GM19351 (cell line): ENCODE measurements around the gene SRL.
"Not testable (repeated sequence)": the region's sequence is repeated elsewhere in the genome, so short reads cannot be mapped to it uniquely, and the experiment has no call there.

Experiments
- ATAC-seq: cut with Tn5 transposase; IDR thresholded peaks from one replicate; pipeline ENCODE4 v1.9.1; 2021; ENCODE audit warnings: mild to moderate bottlenecking, moderate library complexity; ENCODE audit not compliant: unreplicated experiment

The SRL gene

DNA sequence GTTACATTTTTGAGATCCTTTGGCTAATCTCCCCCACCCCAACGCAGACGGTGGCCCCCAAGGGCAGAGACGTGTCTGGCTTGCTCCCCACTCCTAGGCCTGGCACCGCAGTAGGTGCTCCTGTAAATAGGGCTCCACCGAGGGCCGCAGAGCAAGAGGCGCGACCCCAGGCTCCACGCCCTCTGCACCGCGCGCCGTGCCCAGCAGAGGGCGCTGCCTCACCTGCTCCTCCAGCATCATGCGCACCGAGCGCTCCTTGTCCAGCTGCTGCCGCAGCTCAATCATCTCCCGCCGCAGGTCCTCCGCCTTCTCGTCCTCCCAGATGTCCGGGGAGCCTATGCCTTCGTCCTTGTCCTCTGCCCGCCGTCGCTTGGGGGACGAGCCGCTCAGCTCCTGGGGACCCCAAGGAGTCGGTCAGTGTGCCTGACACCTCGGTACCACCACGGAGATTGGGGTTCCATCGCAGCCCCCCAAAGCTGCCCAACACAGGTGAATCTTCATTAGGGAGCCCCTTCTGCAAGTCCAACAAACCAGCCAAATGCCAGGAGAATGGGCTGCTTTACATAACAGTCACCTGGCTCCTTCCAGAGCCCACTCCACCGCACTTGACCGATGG is 19.8 kb upstream of the SRL start:
- no peak for ATAC-seq

DNA sequence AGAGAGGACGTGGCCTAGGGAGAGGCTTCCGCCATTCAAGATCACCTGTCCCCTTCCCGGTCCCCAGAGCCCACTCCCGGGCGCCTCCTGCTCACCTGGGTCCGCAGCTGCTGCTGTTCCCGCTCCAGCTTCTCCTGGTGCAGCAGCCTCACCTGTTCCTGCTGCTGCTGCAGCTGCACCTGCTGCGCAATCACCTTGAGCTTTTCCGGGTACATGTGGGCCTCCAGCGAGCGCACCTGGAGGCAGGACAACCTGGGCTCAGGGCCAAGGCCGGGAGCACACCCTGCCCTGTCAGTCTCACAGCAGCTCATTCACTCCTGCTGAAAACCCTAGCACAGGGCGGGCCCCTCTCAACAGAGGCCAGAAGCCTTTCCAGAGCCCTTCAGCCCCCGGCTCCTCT is 18.5 kb upstream of the SRL start:
- no peak for ATAC-seq

DNA sequence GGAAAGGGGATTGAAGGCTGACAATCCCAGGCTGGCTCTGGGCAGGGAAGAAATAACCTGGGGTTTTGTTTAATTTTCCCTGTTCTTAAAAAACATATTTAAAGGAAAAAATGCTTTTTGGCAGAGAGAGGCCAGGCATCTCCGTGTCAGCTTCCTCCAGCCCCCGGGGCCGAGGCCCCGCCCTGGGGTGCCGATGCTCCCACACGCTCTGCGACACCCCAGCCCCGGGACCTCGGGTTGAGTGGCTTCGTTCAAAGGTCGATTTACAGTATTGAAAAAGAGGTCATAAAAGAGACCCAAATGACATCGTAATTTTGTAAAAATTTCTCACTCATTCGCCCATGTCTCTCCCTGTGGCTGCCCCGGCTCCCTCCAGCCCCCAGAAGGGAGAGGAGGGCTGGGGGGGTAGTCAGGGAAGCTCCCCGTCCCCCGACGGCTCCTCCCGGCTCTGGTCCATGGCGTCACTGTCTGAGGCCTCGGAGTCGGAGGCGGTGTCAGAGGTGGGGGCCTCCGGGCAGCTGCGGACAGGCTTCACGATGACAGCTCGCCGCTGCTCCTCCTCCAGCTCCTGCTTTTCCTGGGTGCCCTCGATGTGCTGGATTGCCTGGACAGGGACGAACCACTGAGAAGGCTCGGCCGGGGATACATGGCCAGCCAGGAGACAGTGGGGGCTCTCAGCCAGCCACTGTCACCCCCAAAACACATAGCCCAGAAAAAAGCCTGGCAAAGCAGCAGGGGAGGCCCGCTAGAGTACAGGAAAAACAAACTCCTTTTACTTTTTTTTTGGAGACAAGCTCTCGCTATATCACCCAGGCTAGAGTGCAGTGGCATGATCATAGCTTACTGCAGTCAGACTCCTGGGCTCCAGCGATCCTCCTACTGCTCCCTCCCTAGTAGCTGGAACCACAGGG is 16.0 kb upstream of the SRL start:
- no peak for ATAC-seq

DNA sequence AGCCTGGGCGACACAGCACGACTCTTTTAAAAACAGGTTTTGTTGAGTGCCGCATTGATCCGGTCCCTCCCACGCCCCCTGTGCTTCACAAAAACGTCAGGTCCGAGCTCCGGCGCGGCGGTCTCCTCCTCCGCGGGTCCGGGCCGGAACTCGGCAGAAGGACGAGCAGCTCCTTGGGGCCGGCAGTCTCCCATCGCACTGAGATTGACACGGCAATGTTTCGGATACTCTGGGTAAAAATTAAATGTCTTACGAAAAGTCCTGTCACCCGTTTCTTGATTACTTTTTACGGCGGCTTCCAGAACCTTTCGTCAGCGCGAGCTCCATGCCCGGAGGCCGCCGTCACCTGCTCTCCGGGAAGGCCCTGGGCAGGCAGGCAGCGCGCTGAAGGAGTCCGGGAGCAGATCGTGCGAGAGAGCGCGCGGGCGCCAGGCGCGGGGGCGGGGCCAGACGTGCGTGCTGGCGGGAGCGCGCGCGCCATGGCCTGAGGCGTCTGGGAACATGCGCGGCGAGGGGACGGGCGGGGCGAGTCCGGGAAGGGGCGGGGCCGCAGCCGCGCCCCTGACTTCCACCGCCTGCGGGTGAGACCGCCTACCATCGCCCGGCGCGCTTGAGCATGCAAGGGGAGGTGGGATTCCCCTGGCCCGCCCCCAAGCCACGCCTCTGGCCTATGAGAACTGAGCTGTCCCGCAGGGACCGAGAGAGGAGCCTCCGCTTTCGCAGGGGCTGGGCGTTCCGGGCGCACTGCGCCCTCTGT is 11.7 kb upstream of the SRL start:
- ATAC-seq = peak; percentile 94

DNA sequence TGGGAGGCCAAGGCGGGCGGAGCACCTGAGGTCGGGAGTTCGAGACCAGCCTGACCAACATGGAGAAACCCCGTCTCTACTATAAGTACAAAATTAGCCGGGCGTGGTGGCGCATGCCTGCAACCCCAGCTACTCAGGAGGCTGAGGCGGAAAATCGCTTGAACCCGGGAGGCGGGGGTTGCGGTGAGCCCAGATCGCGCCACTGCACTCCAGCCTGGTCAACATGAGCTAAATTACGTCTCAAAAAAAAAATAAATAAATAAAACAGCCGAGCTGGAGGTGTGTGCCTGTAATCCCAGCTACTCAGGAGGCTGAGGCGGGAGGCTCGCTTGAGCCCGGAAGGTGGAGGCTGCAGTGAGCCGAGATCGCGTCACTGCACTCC is 11.1 kb upstream of the SRL start:
- ATAC-seq = not testable (repeated sequence)

DNA sequence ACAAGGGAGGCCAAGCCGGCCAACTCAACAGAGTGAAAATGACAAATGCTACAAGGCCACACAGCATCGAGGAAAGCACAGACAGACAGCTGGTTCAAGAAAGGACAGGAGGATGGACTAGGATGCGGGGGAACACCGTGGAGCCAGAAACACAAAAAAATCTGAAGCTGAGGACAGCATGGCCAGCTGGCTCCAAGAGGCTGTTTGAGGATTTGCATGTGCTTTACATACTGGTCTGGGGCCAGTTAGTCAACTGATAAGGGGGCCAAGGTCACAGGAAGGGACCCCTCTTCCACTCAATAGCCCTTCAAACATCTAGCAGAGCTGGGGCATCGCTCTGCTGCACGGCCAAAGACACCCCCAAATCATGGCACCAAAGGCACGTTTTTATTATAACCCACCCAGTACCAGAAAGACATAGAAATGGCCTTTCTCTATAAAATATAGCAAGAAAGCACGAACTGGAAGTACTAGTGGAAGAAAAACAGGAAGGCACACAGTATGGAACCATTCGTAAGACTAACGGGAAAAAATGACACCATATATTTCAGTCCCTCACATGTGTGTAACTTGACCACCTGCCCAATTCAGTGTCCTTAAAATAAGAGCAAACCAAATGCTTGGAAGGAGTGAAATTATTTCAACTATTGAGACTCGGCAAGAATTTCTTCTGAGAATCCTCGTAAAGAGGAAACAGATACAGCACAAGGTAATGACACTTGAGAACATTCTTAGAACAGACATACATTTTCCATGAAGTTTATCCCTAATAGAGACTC is 7.8 kb upstream of the SRL start:
- ATAC-seq = no peak

DNA sequence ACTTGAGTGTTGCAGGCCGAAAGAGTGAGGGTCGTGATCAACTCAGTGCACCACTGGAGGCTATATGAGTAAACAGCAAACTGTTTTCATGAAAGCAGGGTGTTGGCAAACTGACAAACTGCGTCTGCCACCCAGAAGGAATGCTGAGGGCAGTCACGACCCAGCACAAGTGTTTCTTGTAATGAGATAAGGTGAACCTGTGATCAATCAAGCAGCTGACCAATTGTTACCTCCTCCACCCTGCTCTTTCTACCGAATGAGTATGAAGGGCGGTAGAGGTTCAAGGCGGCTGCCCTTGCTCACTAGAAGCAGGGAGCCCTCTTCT is 5.5 kb upstream of the SRL start:
- ATAC-seq = no peak

DNA sequence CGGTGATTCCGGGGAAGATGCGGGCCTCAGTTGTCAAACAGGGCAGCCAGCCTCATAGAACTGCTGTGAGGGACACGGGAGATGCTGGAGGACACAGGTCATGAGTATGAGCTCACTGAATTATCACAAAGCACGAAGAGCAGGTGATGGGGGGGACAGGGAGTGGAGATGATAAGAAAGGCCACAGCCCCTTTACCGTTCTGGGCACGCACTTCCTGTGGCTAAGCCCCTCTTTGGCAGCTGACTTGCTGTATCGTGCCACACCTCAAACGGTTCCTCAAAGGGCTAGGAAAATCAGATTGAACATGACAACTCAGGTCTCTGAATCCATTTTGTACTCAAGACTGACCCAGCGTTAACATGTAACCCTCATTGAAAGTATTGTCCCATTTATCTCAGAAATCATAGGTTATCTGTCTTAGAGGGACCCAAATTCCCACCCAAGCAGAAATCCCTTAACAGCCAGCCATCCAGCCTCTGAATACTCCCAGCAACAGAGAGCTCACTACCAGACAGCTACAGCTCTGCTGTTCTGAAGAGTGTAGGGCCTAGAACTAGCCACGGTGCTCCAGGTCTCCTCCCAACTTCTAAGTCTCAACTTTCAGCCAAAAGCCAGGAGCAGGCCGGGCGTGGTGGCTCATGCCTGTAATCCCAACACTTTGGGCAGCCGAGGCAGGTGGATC is 5.0 kb upstream of the SRL start:
- ATAC-seq = no peak

DNA sequence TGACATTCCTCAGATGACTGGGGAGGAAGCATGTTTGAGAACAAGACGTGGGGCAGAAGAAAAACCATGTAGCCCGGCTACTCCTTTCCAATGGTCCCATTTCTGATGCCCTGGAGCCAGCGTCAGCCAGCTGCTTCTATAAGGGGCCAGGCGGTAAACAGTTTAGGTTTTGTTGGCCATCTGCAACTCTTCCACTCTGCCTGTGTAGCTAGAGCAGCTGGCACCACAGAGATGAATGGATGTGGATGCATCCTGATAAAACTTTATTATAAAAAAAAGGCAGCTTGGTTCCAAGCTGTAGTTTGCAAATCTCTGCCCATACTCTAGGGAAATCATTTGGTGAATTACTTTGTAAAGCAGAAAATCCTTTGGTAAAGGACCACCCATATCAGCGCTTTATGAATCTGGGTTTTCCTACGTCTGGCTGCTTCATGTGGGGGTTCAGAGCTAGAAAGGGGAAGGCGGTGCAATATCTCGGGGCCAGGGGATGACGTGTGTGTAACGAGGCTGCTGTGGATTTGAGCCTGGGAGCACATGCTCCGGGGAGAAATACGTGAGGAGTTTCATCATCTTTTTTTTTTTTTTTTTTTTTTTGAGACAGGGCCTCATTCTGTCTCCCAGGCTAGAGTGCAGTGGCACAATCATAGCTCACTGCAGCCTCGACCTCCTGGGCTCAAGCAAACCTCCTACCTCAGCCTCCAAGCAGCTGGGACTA is 3.4 kb upstream of the SRL start:
- no peak for ATAC-seq

DNA sequence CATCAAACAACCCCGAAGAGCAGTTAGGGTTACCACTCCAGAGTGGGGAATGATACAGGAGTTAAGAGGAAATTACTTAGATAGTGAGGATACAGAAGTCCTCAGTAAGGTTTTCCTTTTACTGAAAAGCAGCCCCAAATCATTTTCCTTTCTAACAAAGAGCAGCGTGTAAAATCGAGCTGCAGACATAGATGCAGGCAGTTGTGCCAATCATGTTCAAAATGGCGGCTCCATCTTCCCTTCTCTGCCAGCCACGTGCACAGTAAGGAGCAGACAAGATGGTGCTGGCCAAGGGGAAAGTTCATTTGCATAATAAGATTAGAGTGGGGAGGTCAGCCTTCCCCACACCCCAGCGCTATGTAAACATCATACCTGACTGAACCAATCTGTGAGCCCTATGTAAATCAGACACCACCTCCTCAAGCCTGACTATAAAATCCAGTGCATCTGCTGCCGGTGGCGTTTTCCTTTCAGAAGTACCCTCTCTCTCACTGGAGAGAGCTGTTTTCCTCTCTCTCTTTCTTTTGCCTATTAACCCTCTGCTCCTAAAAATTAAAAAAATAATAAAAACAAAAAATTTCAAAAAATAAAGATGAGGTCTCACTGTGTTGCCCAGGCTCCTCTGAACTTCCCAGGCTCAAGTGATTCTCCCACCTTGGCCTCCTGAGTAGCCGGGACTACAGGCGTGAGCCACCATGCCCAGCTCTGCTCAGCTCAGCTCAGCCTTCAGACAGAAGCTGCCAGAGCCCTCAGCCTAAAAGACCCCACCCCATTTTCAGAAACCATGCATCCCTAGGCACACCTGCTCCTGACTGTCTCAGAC is 2.6 kb upstream of the SRL start:
- no peak for ATAC-seq

DNA sequence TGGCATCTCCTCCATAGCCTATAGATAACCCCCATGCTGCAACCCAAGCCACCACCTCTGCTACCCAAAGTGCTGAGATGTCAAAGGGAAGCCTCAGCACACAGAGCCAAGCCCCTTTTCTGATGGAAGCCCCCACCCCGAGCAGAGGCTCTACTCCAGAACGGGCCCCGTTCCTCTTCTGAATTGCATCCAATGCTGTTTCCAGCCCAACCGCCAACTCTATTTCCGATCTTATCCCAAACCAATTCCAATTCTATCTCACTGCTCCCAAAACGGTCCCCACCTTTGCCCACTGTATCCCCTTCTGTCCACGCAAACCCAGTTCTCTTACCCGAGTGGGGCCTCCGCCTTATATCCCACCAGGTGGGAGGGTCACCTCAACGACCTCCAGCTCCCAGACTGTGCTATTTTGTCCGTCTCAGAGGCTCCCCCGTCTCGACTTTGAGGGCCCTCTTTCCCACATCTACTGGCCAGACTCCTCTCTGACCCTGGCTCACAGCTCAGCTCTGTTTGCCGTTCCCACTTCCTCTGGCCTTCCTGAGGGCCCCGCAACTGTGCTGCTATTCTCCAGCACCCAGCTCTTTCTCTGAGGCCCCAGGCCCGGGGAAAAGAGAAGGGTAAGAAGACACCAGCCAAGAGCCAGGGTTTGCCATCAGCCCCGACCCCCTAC is 487 bp downstream of the SRL start:
- no peak for ATAC-seq

DNA sequence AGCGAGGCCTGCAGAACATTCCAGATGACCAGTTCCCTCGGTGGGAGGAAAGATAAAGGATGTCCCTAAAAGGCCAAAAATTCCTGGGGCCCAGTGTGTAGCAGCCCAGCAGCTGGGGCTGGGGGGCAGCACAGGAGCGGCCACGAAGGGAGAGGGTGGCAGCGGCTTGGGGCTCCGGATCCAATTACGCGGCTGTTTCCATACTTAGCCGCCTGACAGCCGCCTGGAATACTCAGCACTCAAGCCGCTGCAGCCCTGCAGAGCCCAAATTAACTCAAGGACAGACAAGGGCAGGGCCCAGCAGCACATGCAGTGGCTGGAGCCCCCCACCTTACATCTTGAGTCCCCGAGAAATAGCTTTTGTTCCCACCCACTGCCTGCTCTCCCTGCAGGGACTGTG is 1.3 kb downstream of the SRL start:
- no peak for ATAC-seq

DNA sequence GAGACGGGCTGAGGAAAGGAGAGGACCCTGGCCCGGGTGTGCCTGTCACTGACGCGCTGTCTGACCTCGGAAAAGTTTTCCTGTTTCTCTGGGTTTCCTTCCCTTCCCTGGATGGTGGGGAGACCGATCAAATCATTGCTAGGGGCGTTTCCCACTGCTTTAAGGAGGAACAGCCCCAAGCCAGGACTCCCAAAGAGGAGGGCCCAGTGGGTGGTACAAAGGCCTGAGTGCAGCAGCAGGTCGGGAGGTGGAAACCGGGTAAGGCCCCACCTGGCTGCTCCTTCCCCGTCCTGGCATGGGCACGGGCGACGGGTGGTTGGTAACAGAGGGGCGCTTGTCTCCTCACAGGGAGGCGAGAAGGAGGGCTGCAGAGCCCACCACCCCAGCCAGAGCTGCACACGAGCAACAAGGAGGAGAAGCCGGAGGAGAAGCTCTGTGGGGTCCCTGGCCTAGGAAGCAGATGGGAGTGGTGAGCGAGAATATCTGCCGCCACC is 2.2 kb downstream of the SRL start:
- no peak for ATAC-seq

DNA sequence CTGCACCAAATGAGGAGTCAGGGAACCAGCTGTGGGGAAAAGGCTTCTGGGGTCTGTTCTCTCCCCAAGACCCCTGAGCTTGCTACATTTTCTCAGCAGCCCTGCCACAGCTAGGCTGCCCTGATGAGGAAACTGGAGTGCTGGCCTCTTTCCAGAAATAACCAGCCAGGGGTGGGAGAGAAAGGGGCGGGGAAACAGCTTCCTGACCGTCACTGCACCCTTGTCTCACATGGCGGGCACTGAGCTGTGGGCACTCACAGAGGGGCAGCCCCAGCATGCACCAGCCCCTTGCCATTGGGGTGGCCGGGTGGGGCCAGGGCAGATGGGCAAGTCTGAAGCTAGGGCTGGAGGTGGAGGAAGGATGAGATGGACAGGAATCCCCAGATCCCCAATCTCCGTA is 2.9 kb downstream of the SRL start:
- ATAC-seq = no peak

DNA sequence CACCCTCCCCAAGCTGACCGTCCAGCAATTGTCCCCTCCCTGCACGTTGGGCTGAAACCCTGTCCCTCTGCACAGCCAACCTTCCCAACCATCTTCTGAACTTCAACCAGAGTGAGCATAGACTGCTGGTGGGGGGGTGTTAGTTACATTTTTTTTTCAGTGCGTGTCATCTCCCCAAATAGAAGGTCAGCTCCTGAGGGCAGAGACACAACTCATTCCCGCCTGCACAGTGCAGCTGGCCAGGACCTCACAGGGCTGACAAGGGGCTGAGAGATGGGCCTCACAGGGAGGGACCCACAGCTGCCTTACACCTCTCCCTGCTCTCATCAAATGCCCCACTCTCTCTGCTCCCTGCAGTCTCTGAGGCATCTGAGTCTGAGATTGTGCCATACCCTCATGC is 8.4 kb downstream of the SRL start:
- no peak for ATAC-seq

DNA sequence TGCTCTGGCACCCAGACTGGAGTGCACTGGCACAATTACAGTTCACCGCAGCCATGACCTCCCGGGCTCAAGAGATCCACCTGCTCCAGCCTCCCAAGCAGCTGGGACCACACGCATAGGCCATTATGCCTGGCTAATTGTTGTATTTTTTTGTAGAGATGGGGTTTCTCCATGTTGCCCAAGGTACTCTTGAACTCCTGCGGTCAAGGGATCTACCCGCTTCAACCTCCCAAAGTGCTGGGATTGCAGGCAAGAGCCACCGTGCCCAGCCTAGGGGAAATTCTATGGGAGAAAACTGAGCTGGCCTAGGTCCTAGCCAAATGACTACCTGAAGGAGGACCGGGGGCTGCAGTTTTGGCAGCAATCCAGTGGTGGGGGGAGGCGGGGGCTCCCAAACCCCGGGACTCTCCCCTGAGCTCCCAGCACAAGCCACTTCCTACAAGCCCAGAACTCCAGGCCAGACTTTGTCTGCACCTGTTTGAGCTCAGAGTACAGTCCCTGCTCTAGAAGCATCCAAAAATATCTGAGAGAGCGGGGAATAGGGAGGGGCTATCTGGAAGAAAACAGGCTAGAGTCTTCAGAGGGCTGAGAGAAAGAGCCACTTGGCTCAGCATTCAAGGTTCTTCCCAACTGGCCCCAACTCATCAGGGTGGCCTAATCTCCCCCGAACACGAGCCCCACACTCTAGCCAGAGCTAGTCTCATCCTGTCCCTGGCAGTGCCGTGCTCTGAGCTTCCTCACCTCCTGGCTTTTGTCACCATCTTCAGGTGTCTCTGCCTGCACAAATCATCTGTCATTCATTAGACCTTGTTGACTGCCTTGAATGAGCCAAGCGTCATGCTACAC is 9.1 kb downstream of the SRL start:
- ATAC-seq = no peak

DNA sequence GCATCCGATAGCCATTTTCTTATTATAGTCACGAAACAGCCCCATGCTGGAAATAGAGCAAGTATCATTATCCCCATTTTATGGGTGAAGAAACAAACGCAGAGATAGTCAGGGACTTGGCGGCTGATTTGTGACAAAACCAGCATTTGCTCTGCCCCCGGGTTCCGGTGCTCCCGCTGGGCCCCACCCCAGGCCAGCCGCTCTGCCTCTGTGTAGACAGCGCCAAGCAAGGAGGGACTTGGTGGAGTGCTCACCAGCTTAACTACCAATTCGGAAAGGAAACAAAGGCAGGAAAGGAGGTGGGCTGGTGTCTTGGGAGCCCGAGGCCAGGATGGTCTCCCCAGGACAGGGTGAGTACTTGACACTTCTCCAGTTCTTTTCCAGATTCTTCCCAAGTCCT is 10.0 kb downstream of the SRL start:
- ATAC-seq = no peak

DNA sequence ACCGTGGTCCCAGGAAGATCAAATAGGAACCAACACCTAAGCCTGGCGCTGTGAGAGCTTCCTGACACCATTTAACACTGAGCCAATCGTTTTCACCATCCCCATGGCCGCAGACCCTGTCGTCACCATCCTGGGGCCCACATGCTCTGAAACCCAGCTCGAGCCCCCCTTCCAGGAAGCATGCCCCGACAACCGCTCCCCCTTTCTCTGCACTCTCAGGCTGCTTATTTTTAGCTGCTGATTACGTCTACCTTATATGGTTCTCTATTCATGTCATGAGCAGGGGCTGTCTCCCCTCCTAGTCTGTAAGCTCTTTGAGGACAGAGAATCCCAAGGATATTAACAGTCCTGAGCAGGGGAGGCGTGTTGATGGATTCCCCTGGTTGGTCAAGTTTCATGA is 10.5 kb downstream of the SRL start:
- no peak for ATAC-seq
